NCI-H748 (cell line): ENCODE measurements around the gene PRRC2B.
A peak's percentile ranks its signal among the peaks of the same experiment; 100 is the strongest.

Source experiments
- DNase-seq: peaks from one replicate; lab custom pipeline; 2025; ENCODE audit not compliant: unreplicated experiment; lab: John Stamatoyannopoulos, UW

Gene PRRC2B

DNA sequence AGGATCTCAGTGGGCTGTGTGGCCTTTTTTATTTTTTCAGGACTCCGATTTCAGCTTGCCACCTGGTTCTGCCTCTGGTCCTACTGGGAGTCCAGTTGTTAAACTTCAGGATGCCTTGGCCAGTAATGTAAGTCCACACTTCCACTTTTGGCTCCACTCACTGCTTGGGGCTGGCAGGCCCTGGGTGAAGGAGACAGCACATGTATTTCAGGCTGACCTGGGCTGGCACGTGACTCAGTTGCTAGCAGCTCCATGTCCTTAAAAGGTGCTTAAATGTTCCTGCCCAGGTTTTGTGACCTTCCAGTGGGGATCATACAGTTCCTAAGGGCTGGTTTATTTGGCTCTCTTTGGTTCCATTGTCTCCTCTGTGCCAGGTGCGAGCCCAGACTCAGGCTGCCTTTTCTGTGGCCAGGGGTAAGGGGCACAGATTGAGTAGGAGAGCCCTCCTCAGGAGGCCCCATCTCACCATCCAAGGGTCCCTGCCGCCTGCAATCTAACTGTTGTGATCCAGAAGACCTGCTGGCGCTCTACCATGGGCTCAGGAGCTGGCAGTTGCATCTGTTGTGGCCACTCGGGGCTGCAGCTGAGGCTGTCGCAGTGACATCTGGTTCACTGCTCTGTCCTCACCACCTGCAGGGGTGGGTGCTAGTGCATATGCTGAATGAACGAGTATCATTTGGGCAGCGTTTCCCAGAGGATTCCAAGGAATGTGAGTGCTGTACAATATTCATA lies 89.6 kb downstream of the PRRC2B start:
- DNase-seq, result no peak

DNA sequence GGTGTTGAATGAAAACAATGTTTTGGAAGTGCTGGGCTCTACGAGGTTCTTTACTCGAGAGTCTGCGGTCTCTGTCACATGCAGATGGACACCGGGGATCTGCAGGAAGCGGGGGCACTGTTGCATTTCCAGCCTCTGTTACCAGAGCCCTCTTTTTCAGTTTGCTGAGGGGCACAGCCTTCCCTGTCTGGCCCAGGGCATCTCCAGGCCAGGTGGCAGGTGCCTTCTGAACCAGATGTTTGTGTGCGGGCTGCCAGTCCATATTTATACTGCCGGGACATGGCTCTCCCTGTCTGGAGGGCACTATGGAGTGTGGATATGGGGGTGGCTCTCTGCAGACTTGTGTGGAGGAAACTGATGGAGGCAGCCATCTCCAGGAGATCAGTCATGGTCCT lies 90.2 kb downstream of the PRRC2B start:
- no peak for DNase-seq

- no peak for DNase-seq
Measured at GRCh38 chr9:131484560-131485185, 90.8 kb downstream of the PRRC2B start.

GRCh38 chr9:131485206-131485605 lies 91.3 kb downstream of the PRRC2B start:
- DNase-seq, result no peak

- no peak for DNase-seq
Measured at GRCh38 chr9:131485728-131486422, 92.0 kb downstream of the PRRC2B start.

GRCh38 chr9:131487001-131487400 lies 93.1 kb downstream of the PRRC2B start:
- DNase-seq, result no peak

DNA sequence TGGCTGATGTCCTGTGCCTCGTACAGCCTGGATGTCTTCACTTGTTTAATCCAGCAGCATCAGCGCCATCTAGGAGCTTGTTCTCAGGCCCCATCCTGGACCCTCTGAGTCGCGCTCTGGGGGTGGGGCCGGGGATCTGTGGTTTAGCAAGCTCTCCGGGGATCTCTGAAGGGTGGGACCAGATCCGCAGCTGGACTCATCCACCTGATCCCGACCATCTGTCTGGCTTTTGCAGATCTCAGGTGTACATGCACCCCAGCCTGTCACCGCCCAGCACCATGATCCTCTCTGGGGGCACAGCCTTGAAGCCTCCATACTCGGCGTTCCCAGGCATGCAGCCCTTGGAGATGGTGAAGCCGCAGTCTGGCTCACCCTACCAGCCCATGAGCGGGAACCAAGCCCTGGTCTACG lies 93.7 kb downstream of the PRRC2B start:
- no peak for DNase-seq

- DNase-seq, result no peak
Measured at GRCh38 chr9:131490514-131490913, 96.6 kb downstream of the PRRC2B start.

- DNase-seq, result no peak
Measured at GRCh38 chr9:131491001-131491710, 97.3 kb downstream of the PRRC2B start.

- DNase-seq, result no peak
Measured at GRCh38 chr9:131492070-131492469, 98.2 kb downstream of the PRRC2B start.

- no peak for DNase-seq
Measured at GRCh38 chr9:131494296-131494870, 100.5 kb downstream of the PRRC2B start.

- no peak for DNase-seq
Measured at GRCh38 chr9:131495785-131496184, 101.9 kb downstream of the PRRC2B start.

DNA sequence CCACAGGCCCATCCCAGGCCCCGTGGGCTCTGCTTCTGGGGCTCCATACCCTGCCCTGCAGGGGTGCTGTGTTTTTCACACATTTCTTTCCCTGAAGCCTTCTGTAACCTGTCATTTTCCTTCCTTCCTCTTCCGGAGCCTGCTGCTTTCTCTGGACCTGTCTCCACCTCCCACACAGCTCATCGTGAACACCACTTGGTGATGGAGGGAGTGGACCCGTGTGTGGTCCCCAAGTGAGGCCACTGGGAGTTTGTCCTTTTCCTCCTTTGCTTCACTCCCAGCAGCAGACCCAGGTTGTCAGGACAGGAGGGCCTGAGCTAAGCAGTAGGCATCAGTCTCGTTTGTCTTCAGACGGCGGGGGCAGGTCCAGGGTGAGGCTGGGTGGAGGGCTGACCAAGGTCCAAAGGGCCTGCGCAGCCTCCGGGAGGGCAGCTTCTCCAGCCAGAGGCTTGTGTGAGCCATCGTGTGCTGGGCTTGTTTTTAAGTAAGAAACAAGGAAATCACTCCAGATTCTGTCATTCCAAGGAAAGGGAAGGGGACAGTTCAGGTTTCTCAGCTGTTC lies 103.0 kb downstream of the PRRC2B start:
- no peak for DNase-seq

DNA sequence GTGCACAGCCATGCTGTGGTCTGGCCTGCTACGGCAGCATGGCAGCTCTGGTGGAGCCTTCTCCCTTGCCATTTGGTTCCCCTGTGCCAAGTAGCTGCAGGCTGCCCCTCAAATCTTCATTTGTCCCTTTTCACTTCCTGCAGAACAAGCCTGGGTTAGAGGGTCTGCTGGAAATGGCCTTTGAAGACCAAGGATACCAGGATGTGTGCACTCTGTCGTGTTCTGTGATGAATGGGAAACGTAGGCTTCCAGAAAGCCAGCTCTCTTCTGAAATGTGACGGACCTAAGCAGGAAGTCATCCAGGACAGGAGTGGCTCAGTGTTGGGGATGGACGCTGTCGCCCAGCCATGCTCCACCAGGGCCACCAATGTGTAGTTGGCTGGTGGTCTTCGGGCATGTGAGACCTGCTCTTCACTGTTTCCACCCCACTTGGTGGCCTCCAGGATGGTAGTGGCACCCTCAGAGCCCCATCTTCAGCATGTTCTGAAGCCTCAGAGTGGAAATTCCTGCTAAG lies 105.4 kb downstream of the PRRC2B start:
- DNase-seq, result no peak

DNA sequence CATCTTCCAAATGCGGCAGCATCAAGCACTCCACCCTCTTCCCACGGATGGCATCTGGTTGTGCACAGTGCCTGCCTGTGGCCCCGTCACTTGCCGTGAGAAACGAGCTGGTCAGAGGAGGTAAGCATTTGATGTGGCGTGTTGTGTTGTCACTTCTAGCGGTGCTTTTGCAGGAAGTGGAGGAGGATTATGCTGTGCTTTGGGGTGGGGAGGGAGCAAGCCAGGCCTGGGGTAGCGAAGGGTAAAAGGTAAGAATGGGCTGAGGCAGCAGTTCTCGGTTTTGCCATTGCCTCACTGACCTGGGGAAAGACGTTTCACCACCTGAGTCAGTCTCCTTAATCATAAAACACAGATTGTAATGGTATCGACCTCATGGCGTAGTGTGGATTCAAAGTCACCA lies 106.5 kb downstream of the PRRC2B start:
- no peak for DNase-seq

- DNase-seq, result no peak
Measured at GRCh38 chr9:131500939-131501541, 107.2 kb downstream of the PRRC2B start.

DNA sequence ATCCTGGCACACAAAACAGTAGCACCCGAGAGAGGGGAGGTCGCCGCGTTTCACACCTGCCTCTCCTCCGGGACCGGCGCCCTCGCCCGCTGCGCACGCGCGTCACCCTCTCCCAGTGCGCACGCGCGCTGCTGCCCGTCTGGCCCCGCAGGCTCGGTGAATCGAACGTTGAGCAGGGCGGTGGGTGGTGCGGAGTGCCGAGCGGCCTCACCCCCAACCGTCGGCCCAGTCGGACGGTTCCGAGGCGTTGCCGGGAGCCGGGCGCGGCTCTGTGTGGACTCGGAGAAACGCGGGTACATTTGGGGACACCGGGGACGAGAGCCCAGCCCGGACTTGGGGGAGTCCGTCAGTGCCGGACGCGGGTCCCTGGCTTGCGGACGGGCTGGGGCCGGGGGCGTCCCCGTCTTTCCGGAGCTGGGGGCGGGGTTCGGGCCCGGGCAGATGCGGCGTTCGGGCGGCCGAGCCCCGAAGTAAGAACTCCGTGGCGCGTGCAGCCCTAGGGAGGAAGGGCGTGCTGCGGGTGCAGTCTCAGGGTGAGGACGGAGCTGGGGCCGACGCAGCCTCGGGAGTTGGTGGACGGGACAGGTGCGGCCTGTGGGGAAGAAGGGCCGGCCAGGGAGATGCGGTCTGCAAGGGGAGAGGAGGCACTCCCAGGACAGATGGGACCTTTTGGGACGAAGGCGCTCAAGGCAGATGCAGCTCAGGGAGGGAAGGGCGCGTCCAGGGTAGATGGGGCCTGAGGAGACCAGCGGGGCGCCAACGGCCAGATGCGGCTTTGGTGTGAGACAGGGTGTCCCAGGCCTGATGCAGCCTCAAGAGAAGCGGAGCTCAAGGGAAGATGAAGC lies 109.1 kb downstream of the PRRC2B start, which contains the start of gene POMT1:
Gene POMT1 (plus strand): TSS at position 138 of the 845 bp plus-strand sequence. CDS start 1,301 bp downstream, outside the sequence.
- peak; percentile 92 for DNase-seq

GRCh38 chr9:131503626-131504465 lies 110.0 kb downstream of the PRRC2B start:
- no peak for DNase-seq
